Lower lobe of right lung (tissue), 2 donors: ENCODE data around the gene NFATC3. TPM values are rescaled to one million over a fixed set of nuclear protein-coding genes. Genes with fewer than 3 reads are reported as not detected.
A peak's percentile ranks its signal among the peaks of the same experiment; 100 is the strongest.

Experiments used
- ATAC-seq, 2 donors: fragments of 200-7000 bp; cut with Tn5 transposase; one replicate each; pipeline ENCODE4 v1.9.1; 2020 to 2022; ENCODE audit warnings: mild to moderate bottlenecking in 2 of 2, moderate library complexity in 2 of 2
- DNase-seq: peaks from one replicate; pipeline ENCODE4 v3.0.0-alpha.2; 2020
- H3K27ac ChIP-seq: fragments of 200-600 bp; one replicate; pipeline ENCODE4 v1.8.0; 2022
- H3K27me3 ChIP-seq: fragments of 200-600 bp; one replicate; pipeline ENCODE4 v1.8.0; 2022; ENCODE audit warnings: low read depth
- H3K36me3 ChIP-seq: fragments of 200-600 bp; one replicate; pipeline ENCODE4 v1.8.0; 2022; ENCODE audit warnings: mild to moderate bottlenecking
- H3K4me1 ChIP-seq: fragments of 200-600 bp; one replicate; pipeline ENCODE4 v1.8.0; 2022
- H3K4me3 ChIP-seq: fragments of 200-600 bp; one replicate; pipeline ENCODE4 v1.8.0; 2022; ENCODE audit warnings: mild to moderate bottlenecking
- H3K9me3 ChIP-seq: fragments of 200-600 bp; one replicate; pipeline ENCODE4 v1.8.0; 2022
- intact Hi-C: fragments of 100-400 bp; cut with DNase I; formaldehyde crosslinking; loops from one replicate; pipeline ENCODE4 v1.11.0; 2022
- total RNA-seq: library from RNA; stranded (reverse); fragmentation: NEBNext Ultra II Directional; extraction: Animal tissue kit (Norgen Biotek cat#: 25700); gene quantifications from one replicate; pipeline ENCODE4 v1.2.1, GENCODE V29; 2021
- TF ChIP-seq, protein P1 (sequence below): fragments of 200-600 bp; IDR thresholded peaks from one replicate; pipeline ENCODE4 v1.8.0; 2022; ENCODE audit warnings: antibody characterized with exemption, mild to moderate bottlenecking
- donor health status: DM: no; HTN: yes; CAD: no; lungs with severe emphysema.

Gene NFATC3
- total RNA-seq, 1 donor from 2014 or later = 61.6 TPM

DNA sequence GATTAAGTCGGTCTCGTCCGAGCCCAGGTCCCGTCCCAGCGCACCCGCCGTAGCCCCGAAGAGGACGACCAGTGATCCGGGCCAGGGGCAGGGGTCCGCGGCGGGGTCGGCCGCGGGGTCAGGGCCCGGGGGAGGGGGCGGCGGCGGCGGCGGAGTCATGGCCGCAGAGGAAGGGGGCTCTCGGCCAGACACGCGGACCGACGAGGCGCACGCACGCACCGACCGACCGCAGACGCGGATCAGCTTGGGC lies 150.6 kb downstream of the NFATC3 start, which contains the start of gene ESRP2:
Gene ESRP2 (minus strand): TSS at position 241 of the 250 bp plus-strand sequence. CDS start 82 bp downstream, at position 159.
- TF ChIP-seq, protein P1, sequence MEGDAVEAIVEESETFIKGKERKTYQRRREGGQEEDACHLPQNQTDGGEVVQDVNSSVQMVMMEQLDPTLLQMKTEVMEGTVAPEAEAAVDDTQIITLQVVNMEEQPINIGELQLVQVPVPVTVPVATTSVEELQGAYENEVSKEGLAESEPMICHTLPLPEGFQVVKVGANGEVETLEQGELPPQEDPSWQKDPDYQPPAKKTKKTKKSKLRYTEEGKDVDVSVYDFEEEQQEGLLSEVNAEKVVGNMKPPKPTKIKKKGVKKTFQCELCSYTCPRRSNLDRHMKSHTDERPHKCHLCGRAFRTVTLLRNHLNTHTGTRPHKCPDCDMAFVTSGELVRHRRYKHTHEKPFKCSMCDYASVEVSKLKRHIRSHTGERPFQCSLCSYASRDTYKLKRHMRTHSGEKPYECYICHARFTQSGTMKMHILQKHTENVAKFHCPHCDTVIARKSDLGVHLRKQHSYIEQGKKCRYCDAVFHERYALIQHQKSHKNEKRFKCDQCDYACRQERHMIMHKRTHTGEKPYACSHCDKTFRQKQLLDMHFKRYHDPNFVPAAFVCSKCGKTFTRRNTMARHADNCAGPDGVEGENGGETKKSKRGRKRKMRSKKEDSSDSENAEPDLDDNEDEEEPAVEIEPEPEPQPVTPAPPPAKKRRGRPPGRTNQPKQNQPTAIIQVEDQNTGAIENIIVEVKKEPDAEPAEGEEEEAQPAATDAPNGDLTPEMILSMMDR = no peak
- Histone ChIP-seq H3K27ac (peak within 1 kb of the TSS; percentile 94), H3K36me3 (peaks cover 23% of the 10 kb centered on the region), H3K27me3 (no peaks in the 10 kb centered on the region), H3K4me1 (peaks cover 40% of the 10 kb centered on the region), H3K9me3 (no peaks in the 10 kb centered on the region), H3K4me3 (peak within 1 kb of the TSS; percentile 78)
- ATAC-seq (no peak), DNase-seq (no peak)
- intact Hi-C loops = no loop called here

DNA sequence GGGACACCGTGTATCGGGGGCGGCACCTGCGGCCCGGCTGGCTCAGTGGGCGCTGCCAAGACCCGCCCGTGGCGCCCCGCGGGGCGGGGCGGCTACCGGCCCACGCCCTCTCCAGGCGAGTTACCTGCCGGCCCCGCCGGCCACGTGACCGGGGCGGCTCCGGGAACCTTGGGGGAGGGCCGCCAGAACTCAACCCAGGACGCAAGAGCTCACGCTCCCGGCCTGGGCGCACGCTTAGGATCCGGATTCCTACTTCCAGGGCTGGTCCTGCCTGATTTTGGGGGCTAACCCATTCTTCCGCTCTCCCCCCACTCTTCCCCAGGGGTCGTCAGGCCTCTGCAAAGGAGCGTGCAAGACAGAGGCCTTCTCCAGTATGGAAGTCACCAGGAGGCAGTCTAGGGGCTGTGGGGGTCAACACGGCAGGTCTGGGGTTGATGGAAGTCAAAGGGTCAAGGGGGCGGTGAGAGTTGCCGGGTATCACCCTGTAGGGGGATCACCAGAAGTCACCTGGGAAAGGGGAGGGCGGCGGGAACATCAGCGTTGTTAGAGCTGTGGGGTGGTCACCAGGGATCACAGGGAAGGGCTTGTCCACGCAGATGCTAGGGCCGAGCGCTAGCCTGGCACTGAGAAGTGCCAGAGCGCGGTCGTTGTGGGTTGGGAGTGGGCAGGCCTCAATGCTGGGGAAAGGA lies 151.1 kb downstream of the NFATC3 start:
- intact Hi-C loops = no loop called here
- H3K4me1 ChIP-seq = peaks cover 40% of the 10 kb centered on the region

DNA sequence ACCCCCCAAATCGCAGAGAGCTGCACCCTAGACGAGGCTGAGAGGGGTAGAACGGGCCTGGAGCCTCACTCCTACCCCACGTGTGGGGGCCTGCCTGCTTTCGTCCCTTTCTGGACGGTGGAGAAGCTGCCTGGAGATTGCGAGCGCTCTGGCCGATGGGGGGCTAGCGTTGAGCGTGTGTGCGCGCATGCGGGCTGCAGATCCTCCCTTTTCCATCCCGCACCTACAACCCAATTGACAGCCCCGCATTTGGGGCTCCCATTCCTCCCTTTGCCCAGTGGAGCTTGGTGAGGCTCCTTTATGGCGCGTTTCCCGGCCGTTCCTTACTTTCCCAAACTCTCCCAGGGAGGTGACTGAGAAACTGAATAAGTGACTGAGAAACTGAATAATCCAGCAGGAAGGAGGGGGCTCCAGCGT lies 151.7 kb downstream of the NFATC3 start:
- ATAC-seq = peak in 1 of 2 donors; percentile 0
- TF ChIP-seq, protein P1 = no peak
- intact Hi-C loops = no loop called here
- Histone ChIP-seq H3K27me3 (no peaks in the 10 kb centered on the region), H3K4me1 (peaks cover 40% of the 10 kb centered on the region), H3K9me3 (no peaks in the 10 kb centered on the region), H3K36me3 (peaks cover 13% of the 10 kb centered on the region), H3K27ac (peak overlapping the region; percentile 94), H3K4me3 (peak overlapping the region; percentile 78)
- DNase-seq = no peak

More for the DNA sequence above, 151.1 kb downstream of the NFATC3 start:
- Histone ChIP-seq H3K36me3 (peaks cover 18% of the 10 kb centered on the region), H3K4me3 (peak overlapping the region; percentile 78), H3K27me3 (no peaks in the 10 kb centered on the region), H3K27ac (peak overlapping the region; percentile 94), H3K9me3 (no peaks in the 10 kb centered on the region)
- DNase-seq (peak; percentile 92), ATAC-seq (peak; percentile 71 to 73)
- TF ChIP-seq, protein P1 = no peak

DNA sequence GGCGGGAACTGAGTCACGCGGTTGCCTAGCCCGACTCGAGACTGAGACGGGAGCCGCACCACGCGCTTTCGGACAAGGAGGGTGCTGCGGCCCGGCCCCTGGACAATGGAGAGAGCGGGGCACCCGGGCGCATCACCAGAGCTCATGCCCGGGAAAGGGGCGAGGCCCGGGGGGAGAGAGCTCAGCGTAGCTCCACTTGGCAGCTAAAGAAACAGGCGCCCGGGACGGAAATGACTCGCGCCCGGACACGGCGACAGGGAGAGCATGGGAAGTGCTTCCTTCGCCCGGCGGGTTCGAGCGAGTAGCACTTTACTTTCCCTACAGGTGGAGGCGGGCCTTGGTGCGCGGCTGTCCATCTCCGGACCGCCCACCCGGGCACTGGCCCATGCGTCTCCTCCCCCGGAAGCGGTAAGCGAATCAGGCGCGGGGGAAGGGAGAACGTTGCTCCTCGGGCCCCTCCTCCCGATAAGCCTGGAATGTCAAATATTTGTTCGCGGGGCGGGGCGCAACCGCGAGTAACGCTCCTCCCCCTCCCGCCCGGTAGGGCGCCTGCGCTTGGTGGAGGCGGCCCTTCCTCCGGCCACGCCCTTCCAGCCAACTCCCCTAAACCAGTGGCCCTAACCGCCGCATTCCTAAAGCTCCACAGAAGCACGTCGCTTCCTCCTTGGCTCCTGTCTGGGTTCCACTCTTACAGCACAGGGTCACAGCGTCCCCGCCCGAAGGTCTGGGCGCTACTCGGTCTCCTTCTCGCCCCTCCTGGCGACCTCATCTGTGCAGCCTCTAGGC lies 152.3 kb downstream of the NFATC3 start:
- Histone ChIP-seq H3K4me1 (peaks cover 40% of the 10 kb centered on the region), H3K4me3 (peak overlapping the region; percentile 78), H3K9me3 (no peaks in the 10 kb centered on the region), H3K27ac (peak overlapping the region; percentile 94), H3K27me3 (no peaks in the 10 kb centered on the region), H3K36me3 (peaks cover 7% of the 10 kb centered on the region)
- peak; percentile 83 to 89 for ATAC-seq
- TF ChIP-seq, protein P1 = no peak
- DNase-seq = peak; percentile 98
- intact Hi-C loops = no loop called here

DNA sequence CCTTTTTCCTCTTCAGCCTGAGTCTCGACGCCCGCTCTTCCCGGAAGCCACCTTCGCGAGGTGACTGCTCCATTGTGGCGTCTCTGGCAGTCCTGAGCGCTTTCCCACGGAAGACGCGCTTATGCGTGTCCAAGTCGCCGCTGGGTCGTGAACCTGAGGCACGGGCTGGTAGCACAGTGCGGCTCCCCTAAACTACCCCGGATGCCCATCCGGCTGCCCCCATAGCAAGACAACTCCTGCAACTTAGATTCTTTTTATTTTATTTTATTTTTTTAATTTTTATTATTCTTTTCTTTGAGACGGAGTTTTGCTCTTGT lies 152.8 kb downstream of the NFATC3 start:
- Histone ChIP-seq H3K4me3 (peak overlapping the region; percentile 78), H3K27me3 (no peaks in the 10 kb centered on the region), H3K27ac (peak overlapping the region; percentile 94), H3K9me3 (no peaks in the 10 kb centered on the region), H3K4me1 (peaks cover 40% of the 10 kb centered on the region), H3K36me3 (peaks cover 1% of the 10 kb centered on the region)
- TF ChIP-seq, protein P1 = no peak
- ATAC-seq (no peak), DNase-seq (no peak)
- intact Hi-C loops = no loop called here
